Jurkat, Clone E6-1 (cell line): ENCODE results near the gene JAKMIP1.
A peak's percentile ranks its signal among the peaks of the same experiment; 100 is the strongest.

Experiments used
- DNase-seq: peaks from one replicate; pipeline ENCODE4 v3.0.0-alpha.2; 2011; ENCODE audit warnings: low read depth, low spot score
- H3K4me3 ChIP-seq: 2 replicates; pipeline ENCODE4 v1.5.1; 2011; ENCODE audit warnings: mild to moderate bottlenecking, low read length, control low read depth, moderate library complexity

The JAKMIP1 gene

DNA sequence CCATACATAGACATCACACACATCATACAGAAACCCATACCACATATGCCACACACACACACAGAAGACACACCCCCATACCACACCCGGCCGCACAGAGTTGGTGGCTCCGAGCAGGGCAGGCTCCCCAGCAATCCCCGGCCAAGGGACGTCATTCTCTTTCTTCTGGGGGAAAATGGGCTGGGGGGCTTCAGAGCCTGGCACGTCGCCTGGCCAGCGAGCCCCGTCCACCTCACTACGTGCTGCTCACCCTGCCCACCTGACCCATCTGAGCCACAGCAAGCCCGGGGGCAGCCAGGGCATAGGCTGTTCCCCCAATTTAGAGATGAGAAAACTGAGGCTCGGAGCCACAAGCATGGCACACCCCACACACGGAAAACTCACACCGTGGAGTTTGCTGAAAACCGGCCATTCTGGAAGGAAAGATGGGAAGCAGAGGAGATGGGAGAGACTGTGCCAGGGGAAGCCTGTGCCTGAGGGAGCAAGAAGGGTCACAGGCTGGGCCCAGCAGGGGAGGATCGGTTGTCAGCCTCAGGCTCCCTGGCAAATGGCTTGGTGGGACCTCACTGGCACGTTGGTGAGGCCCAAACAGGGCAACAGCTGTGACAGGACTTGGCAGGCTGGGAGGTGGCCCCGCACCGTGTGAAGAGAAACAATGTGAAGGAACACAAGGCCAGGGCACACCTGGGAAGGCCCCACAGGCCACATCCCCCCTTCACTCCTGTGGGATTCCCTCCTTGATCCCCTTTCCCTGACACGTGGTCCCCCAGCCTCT lies 73.2 kb downstream of the JAKMIP1 start:
- no peak overlapping the region for H3K4me3 ChIP-seq
- DNase-seq: no peak

DNA sequence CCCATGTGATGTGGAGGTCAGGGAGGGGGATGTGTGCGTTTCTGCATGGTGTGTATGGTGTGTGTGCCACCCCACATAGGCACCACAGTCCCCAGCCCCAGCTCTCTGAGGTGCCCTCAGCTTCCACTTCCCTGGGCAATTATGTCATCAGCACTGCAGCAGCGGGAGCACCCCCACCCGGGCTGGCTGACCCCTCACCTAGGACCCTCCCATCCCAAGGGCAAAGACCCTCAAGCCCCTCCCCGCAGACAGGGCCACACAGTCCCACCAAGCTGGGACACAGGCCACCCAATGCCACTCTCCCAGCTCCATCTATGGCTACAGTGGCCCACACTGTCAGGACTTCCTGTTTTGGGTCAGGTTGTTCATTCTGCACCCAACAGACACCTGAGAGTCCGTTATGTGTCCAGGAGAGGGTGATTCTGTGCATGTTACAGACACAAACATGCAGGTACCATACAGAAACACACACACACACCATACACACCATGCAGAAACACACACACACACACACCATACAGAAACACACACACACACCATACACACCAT lies 75.2 kb downstream of the JAKMIP1 start:
- H3K4me3 ChIP-seq: no peak overlapping the region
- DNase-seq: no peak

DNA sequence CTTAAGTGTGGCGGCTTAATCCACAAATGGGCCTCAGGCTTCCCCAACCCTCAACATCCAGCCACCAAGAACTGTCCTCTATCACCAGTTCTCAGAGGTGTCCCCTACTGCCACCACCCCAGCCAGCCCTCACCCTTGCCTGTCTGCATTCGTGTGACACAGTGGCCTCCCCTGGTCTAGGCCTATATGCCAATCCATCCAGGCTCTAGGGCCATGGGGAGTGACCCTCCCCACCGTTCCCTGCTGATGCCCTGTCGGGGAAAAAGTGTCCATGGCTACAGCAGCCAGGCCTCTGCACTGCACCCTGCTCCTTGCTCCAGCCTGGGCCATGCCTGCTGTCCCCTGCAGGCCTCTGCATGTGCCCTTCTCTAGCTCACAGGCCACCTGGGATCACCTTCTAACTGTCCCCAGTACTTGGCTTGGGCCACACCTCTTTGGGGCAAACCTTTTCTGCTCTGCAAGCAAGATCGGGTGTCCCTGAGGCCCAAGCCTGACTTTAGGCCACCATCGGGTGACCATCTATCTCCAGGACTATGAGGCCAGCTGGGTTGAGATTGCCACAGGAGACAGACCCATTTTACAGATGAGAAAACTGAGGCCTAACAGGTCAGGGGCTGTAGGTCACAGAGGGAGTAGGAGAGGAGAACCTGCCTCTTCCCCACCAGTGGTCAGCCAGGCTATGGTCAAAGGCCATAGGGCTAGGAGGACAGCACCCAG lies 75.8 kb downstream of the JAKMIP1 start:
- DNase-seq: no peak
- H3K4me3 ChIP-seq: no peak overlapping the region

DNA sequence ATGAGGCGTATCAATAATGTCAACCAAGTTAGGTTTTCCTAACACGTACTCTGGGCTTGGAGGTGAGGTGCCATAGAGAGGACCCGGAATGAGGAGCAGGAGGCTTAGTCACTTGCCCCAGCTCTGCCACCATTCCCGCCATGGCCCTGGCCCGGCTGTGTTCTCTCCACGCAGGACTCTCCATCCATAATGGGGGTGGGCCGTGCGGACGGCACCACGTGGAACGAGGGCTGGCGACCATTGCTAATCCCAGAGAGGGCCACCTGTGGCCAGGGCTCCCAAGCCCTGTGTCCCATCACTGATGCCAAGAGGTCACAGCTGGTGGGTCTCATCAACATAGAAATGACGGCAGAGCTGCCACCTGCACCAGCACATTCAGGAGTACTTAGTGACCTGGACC lies 76.4 kb downstream of the JAKMIP1 start:
- DNase-seq: no peak
- H3K4me3 ChIP-seq: no peak overlapping the region

DNA sequence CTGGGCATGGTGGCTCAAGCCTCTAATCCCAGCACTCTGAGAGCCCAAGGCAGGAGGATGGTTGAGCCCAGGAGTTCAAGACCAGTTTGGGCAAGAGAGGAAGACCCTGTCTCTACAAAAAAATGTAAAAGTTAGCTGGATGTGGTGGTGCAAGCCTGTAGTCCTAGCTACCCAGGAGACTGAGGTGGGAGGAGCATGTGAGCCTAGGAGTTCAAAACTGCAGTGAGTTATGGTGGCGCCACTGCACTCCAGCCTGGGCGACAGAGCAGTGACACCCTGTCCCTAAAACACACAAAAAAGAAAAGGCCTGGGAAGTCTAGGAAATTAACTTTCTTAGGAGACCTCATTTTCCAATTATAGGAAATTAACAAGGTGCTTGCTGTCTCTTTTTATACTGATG lies 76.8 kb downstream of the JAKMIP1 start:
- DNase-seq: no peak
- H3K4me3 ChIP-seq: no peak overlapping the region

DNA sequence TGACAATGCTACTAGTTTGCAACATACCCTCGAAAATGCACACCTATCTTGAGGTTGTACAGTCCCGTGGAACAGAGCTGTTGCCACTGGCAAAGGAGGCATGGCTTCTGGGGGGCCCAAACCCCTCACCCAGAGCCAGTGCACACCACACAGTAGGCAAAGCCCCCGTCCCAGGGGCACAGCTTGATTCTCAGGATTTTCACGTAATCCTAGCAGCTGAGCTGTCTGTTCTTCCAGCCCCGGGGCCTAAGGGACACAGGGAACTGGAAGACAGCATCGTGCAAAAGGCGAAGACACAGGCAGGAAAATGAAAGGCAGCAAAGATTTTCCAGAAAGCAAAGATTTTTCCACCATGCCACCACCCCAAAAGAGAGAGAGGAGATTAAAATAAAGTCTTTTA lies 77.2 kb downstream of the JAKMIP1 start:
- H3K4me3 ChIP-seq: no peak overlapping the region
- no peak for DNase-seq

DNA sequence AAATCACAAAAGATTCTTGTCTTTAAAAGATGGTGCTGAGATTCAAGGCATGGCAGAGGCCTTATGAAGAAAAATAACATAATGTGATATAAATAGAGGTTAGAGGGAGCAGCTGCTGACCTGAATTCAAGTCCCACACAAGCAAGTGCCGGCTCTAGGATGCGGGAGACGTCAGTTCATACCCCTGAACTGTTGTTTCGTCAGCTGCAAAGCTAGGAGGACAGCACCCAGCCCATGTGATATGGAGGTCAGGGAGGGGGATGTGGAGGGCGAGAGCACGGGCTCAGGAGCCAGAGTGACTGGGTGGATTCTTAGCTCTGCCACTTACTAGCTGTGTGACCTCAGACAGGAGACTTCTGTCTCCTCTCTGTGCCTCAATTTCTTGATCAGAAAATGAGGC lies 77.9 kb downstream of the JAKMIP1 start:
- H3K4me3 ChIP-seq: no peak overlapping the region
- no peak for DNase-seq

DNA sequence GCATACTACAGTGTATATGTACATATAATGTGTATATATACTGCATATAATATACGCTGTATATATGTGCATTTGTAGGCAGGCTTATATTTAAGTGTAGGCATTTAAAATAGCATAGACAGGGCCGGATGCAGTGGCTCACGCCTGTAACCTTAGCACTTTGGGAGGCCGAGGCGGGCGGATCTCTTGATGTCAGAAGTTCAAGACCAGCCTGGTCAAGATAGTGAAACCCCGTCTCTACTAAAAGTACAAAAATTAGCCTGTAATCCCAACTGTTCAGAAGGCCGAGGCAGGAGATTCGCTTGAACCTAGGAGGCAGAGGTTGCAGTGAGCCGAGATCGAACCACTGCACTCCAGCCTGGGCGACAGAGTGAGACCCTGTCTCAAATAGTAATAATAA lies 78.4 kb downstream of the JAKMIP1 start:
- DNase-seq: no peak
- no peak overlapping the region for H3K4me3 ChIP-seq

DNA sequence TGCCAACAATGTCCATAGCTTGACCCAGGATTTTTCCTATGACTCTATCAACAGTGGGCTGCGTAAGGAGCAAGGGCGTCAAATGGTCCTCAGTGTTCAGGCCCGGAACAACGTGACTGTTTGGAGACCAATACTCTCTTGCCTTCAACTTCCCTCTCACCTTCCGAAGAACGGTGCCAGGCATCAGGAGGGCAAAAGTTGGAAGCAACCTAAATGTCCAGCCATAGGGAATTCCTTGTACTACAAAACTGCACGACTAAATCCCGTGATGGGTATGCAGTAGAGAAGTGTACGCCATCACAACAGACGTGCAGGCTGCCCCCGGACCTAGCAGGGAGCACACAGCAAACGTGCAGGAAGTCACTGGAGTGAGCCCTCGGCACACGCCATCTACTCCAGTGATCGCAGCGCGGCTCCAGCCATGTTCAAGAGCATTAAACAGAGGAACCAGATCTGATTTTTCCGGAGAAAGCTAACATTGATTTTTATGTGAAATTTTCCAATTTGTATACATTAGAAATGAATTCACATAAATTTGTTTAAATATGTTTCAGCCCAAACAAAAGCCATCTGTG lies 79.0 kb downstream of the JAKMIP1 start:
- no peak for DNase-seq

DNA sequence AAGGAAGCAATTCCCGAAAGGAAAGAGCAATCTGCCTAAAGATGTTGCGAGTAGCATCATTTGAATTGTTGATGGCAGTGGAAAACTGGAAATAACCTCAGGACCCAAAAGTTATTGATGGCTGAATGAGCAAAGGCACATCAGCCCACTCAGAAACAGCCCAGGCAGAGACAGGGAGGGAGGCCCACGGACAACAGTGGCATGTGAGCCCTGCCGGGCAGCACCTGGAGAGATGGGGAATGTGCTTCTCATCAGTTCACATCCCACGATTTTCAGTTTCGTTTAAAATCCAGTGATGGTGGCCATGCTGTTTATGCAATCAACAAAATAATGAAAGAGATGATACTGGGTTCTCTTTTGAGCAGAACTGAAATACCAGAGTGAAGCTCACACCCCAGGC lies 80.0 kb downstream of the JAKMIP1 start:
- no peak overlapping the region for H3K4me3 ChIP-seq
- no peak for DNase-seq

More for the DNA sequence above, 79.0 kb downstream of the JAKMIP1 start:
- no peak overlapping the region for H3K4me3 ChIP-seq

DNA sequence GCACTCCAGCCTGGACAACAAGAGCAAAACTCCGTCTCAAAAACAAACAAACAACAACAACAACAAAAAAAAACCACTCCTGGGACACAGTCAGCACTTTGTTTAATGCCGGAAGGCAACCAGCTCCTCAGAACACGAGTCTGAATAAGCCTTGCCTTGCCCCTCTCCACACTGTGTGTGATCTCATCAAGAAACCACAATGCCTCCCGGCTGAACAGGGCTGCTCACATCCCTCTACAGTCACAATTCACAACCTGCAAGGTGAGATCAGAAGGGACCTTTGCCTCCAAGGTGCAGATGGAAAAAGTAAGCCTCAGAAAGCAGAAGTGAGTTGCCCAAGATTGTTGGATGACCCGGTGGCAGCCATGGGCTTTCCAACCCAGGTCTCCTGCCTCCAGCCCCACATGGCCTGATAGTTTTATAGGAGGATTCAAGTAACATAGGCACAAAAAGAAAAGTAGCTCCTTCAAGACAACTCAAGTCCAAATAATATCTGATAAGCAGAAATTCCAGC lies 80.8 kb downstream of the JAKMIP1 start:
- DNase-seq: peak; percentile 19
- H3K4me3 ChIP-seq: no peak overlapping the region

DNA sequence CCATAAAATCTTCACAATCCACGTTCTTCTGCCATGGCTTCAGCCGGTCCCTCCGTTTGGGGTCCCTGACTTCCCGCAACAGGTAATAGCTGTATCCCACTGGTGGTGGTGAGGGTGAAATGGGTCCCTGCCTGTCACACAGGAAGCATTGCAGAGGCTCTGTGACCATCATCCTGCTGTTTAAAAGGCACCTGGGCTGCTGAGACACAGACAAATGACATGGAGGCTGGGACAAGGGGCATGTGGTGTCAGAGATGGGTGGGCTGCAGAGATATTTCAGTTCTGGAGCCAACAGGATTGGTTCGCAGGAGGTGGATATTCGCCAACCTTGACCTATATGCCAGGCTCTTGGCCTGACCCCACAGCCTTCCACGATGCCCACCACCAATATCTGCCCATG lies 82.1 kb downstream of the JAKMIP1 start:
- no peak overlapping the region for H3K4me3 ChIP-seq
- DNase-seq: no peak

DNA sequence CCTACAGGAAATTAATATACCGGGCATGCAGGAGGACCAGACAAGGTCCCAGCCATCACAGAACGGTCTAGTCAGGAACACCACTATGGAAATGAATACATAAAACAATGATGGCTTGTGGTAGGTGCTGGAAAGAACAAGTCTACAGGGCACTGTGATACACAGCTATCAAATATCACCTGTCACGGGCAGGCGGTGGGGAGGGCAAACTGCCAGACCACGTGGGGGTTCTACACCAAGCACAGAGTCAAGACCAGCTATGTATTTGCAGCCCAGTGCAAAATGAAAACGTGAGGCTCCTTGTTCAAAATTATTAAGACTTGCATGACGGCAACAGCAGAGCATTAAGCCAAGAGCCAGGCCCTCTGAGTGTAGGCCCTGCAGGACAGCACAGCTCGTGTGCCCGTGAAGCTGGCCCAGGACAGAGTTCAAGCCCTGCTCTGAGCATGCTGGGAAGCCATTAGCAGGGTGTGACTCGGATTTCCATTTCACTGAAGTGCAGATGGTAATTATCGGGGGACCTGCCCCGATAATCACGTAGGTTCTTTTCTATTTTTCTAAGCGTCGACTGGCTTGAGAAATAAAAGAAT lies 83.6 kb downstream of the JAKMIP1 start:
- H3K4me3 ChIP-seq: no peak overlapping the region
- no peak for DNase-seq

DNA sequence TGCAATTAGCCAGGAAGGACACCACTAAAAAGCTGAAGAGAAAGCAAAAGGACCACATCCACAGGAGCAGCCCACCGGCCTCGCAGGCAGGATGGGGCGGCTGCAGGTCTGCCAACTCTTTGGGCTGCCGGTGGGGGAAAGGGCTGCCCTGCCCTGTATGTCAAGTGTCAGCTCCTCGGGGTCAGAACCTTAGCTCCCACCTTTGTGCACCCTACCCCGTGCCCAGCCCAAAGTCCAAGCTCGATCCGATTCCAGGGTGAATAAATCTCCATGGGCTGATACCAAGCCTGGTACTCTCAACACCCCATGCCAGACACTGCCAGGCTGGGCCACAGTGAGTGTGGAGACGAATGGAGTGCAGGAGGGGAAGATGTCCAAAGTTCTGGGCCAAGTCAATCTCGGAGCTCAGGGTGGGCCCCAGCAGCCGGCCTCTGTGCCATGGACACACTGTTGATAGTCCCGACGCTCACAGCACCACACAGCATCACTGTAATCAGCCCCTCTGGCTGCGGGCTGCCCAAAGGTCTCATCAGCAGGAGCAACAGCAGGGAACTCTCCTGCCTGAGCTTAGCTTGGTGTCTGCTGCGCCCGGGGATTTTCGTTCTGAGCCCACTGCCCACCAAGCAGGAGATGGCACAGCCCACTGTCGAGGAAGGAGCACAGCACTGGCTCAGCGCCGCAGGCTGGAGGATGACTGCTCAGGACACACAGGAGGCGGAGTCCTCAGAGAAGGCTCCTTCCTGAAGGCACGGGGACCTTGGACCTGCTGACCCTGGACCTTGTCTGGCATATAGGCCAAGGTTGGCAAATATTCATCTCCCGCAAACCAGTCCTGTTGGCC lies 84.4 kb downstream of the JAKMIP1 start:
- DNase-seq: no peak
- H3K4me3 ChIP-seq: no peak overlapping the region

DNA sequence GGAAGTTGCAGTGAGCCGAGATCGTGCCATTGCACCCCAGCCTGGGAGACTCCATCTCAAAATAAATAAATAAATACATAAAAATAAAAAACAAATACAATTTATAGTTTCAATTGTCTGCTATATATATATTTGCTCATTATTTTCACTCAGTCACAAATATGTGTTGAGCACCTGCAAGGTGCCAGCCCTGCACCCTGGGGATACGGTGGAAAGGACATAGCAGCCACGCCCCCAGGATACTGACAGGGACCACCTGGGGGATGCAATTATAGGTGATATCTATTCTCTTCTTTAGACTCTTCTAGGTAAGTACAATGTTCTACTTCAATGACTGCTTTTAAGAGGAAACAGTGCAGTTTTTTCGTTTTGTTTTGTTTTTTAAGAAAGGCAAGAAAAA lies 85.0 kb downstream of the JAKMIP1 start:
- no peak overlapping the region for H3K4me3 ChIP-seq
- no peak for DNase-seq

DNA sequence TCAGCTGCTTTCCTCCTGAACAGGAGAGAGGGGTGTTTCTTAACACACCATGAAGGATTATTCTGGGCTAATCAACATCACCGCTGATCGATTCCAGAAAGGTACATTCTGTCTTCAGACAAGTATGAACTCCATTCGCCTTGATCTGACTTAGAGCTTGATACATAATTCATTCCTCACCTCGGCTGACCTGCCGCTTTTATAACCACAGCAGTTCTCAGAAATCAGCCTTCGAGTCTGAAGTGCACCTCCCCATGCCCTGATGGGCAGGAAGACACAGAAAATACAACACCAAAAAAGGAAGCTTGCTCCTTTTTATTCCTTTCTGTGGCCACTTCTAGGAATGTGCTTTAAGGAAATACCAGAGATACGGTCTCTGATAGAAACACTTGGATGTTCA lies 85.7 kb downstream of the JAKMIP1 start:
- no peak overlapping the region for H3K4me3 ChIP-seq
- no peak for DNase-seq

DNA sequence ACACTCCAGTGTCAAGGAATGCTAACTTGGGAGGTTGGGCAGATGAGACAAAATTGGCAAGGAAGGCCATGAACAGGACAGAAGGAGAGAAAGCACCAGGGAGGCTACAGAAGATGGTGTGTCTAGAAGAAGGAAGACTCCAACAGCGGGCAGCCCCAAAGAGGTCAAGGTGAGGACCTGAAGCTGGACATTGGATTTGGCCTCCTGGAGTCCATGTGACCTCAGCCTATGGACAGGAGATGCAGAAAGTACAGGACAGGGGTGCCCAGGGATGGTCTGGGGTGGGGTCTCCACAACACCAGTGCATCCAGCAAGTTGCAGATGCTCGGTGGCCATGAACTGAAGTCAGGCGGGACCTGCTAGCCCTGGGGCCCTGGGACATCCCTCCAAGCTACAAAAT lies 86.2 kb downstream of the JAKMIP1 start:
- H3K4me3 ChIP-seq: no peak overlapping the region
- DNase-seq: no peak

DNA sequence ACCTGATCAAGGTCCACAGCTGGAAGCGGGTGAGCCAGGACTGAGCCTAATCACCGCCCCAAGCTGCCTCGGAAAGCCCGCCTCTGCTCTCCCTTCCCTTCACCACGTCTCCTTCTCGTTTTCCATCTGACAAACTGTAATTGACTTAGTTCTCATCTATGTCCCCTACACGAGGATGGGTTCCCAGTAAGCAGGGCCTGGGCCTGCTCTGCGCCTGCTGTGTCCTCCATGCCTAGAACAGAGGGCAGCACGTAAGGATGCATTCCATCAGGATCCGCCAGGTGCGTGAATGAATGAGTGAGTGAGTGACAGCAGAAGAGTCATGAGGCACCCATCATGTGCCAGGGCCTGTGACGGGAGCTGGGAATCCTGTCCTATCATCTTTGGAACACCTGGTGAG lies 86.7 kb downstream of the JAKMIP1 start:
- H3K4me3 ChIP-seq: no peak overlapping the region
- DNase-seq: no peak
